Stomach (tissue), 9 donors: ENCODE measurements around the gene UBE2M. TPM values are rescaled to one million over a fixed set of nuclear protein-coding genes. Genes with fewer than 3 reads are reported as not detected.

Experiments
- DNase-seq, 2 donors: peaks; one replicate each; pipeline versions ENCODE4 v3.0.0 to v3.0.0-alpha.2; 2013 to 2019
- H3K27ac ChIP-seq, 5 donors: fragments of 200-600 bp in 4 of 5; sonication (generic) in 4 of 5; one replicate each; pipeline ENCODE4 v1.5.1; 2013 to 2019; ENCODE audit warnings: mild to moderate bottlenecking in 1 of 5, moderate library complexity in 1 of 5
- H3K27me3 ChIP-seq, 3 donors: fragments of 200-600 bp; sonication (generic); one replicate each; pipeline ENCODE4 v1.5.1; 2017 to 2019; ENCODE audit warnings: mixed run types in 1 of 3
- H3K36me3 ChIP-seq, 4 donors: fragments of 200-600 bp; sonication (generic); 1 replicate in 3 of 4; 2 replicates in 1 of 4; pipeline ENCODE4 v1.5.1; 2016 to 2019
- H3K4me1 ChIP-seq, 4 donors: fragments of 200-600 bp; sonication (generic); one replicate each; pipeline ENCODE4 v1.5.1; 2016 to 2019
- H3K4me3 ChIP-seq, 4 donors: fragments of 200-600 bp; sonication (generic) in 3 of 4; one replicate each; pipeline ENCODE4 v1.5.1; 2016 to 2019; ENCODE audit warnings: mild to moderate bottlenecking in 1 of 4
- H3K9me3 ChIP-seq, 4 donors: fragments of 200-600 bp; sonication (generic); one replicate each; pipeline ENCODE4 v1.5.1; 2016 to 2019
- CTCF ChIP-seq, 7 experiments: fragments of 450-650 bp in 4 of 7; fragments of 200-600 bp in 3 of 7; sonication (generic) in 3 of 7; IDR thresholded peaks; one replicate each; pipeline ENCODE4 v1.5.1; 2016 to 2019; ENCODE audit warnings: antibody characterized with exemption in 7 of 7, control low read depth in 2 of 7, mild to moderate bottlenecking in 1 of 7
- EP300 ChIP-seq: sonication (generic); formaldehyde crosslinking; IDR thresholded peaks from one replicate; pipeline ENCODE4 v1.6.1; 2017; ENCODE audit warnings: antibody characterized with exemption
- POLR2A ChIP-seq, 4 donors: fragments of 450-650 bp; IDR thresholded peaks; one replicate each; pipeline ENCODE4 v1.6.1; 2016; ENCODE audit warnings: antibody characterized with exemption in 4 of 4, control low read depth in 2 of 4, mild to moderate bottlenecking in 1 of 4, moderate library complexity in 1 of 4
- POLR2AphosphoS5 ChIP-seq, 3 donors: sonication (generic); formaldehyde crosslinking; IDR thresholded peaks; one replicate each; pipeline ENCODE4 v1.6.1; 2016; ENCODE audit warnings: antibody characterized with exemption in 3 of 3
- WGBS, 5 donors: extraction: QIAGEN DNeasy Blood & Tissue Kit in 3 of 5; methylation state at CpG; one replicate each; pipeline versions ENCODE4 v1.1.5 to v1.1.7; 2013 to 2018; 5-methylcytosine and 5-hydroxymethylcytosine counted together
- intact Hi-C: fragments of 100-400 bp; cut with DNase I; formaldehyde crosslinking; loops from one replicate; pipeline ENCODE4 v1.15.1; 2023; ENCODE audit warnings: low total_unique reads
- polyA plus RNA-seq, 3 donors: library from polyadenylated mRNA; stranded (reverse); fragments of 200-250 nt; gene quantifications; one replicate each; pipeline ENCODE4 v1.2.3, GENCODE V29; 2013
- total RNA-seq, 5 donors: library from RNA; depleted of rRNA; stranded (reverse); fragments of >200 nt; gene quantifications; one replicate each; pipeline versions ENCODE4 v1.1.0 to v1.2.3, GENCODE V29; 2014 to 2016
- donor health status: healthy with polysubstance abuse.
- donor health status: Bipolar disorder and iron deficiency.
- donor health status: healthy.

Gene UBE2M
- total and polyA plus RNA-seq, 8 donors, result 9.8 to 51.5 (median 35.3) TPM; not detected in 1

- H3K36me3 ChIP-seq, result peaks cover 16 to 26% (median 23%) of the 10 kb centered on the region in 4 donors
- H3K4me3 ChIP-seq, result peak overlapping the region in 2 of 4 donors; percentile 87 to 94
- intact Hi-C loops, result no loop called here
- WGBS, 5 donors, result 88 to 94% (median 93%) methylated on average over 53 to 65 of the region's 65 CpGs
- H3K27ac ChIP-seq, result peak overlapping the region in 3 of 5 donors; percentile 97 to 100 (median 98)
- H3K9me3 ChIP-seq, result no peaks in the 10 kb centered on the region
- no peaks in the 10 kb centered on the region for H3K27me3 ChIP-seq
- TF ChIP-seq EP300 (no peak), CTCF (IDR thresholded peaks at IDR 0.05) (no peak), POLR2A (IDR thresholded peaks at IDR 0.05) (no peak), POLR2AphosphoS5 (IDR thresholded peaks at IDR 0.05) (no peak)
- peak in 1 of 2 donors; percentile 13 for DNase-seq
- H3K4me1 ChIP-seq, result peaks cover 35 to 73% (median 70%) of the 10 kb centered on the region in 4 donors
These were observed 41.2 kb downstream of the UBE2M start for GRCh38 chr19:58516964-58517833.

- no peak overlapping the region for H3K27ac ChIP-seq
- 86 to 94% (median 91%) methylated on average over 23 to 25 of the region's 25 CpGs for WGBS, 5 donors
- TF ChIP-seq POLR2A (IDR thresholded peaks at IDR 0.05), result no peak
- TF ChIP-seq CTCF (IDR thresholded peaks at IDR 0.05), result no peak
- TF ChIP-seq EP300, result no peak
- TF ChIP-seq POLR2AphosphoS5 (IDR thresholded peaks at IDR 0.05), result no peak
- H3K4me3 ChIP-seq, result peak overlapping the region in 1 of 4 donors; percentile 6
- no peaks in the 10 kb centered on the region for H3K9me3 ChIP-seq
- H3K4me1 ChIP-seq, result peaks cover 35 to 78% (median 70%) of the 10 kb centered on the region in 4 donors
- DNase-seq, result no peak
- intact Hi-C loops, result no loop called here
- H3K27me3 ChIP-seq, result no peaks in the 10 kb centered on the region
- H3K36me3 ChIP-seq, result peaks cover 16 to 26% (median 23%) of the 10 kb centered on the region in 4 donors
These were observed 42.1 kb downstream of the UBE2M start for GRCh38 chr19:58516246-58516836.

DNA sequence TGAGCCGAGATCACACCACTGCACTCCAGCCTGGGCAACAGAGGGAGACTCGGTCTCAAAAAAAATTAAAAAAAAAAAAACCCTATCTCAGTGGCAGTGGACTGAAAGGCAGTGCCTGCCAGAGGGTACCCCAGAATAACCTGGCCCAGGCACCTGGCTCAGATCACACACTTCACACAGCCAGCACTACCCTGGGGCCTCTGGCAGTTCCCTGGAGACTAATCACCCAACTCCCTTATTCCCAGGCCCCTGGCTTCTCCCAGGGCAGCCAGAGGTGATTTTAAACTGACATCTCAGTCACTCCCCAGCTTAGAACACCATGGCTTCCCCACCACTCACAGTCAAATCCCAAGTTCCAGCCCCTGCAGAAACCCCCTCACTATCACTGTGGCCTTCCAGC is 43.2 kb downstream of the UBE2M start:
- H3K4me1 ChIP-seq, result peaks cover 30 to 73% (median 65%) of the 10 kb centered on the region in 4 donors
- WGBS, 5 donors, result 87 to 97% (median 91%) methylated on average over 2 of the region's 2 CpGs

More for the DNA sequence above, 43.2 kb downstream of the UBE2M start:
- H3K4me3 ChIP-seq, result no peak overlapping the region
- peaks cover 16 to 26% (median 23%) of the 10 kb centered on the region in 4 donors for H3K36me3 ChIP-seq
- H3K9me3 ChIP-seq, result no peaks in the 10 kb centered on the region
- intact Hi-C loops, result no loop called here
- TF ChIP-seq CTCF (IDR thresholded peaks at IDR 0.05) (no peak), POLR2A (IDR thresholded peaks at IDR 0.05) (no peak), POLR2AphosphoS5 (IDR thresholded peaks at IDR 0.05) (no peak), EP300 (no peak)
- no peak overlapping the region for H3K27ac ChIP-seq
- H3K27me3 ChIP-seq, result no peaks in the 10 kb centered on the region
- no peak for DNase-seq
